ACC112 (cell line): ENCODE data around the gene EMILIN2.

Source experiments
- H2AFZ ChIP-seq: fragments of 200-600 bp; sonication (generic); one replicate; pipeline ENCODE4 v1.6.0; 2017; ENCODE audit warnings: antibody characterized with exemption, low read length; ENCODE audit not compliant: unreplicated experiment
- H3K27ac ChIP-seq: fragments of 200-600 bp; sonication (generic); 2 replicates; pipeline ENCODE4 v1.5.1; 2014; ENCODE audit warnings: low read depth, mild to moderate bottlenecking, antibody characterized with exemption, low read length, moderate library complexity
- H3K27me3 ChIP-seq: fragments of 200-600 bp; sonication (generic); 2 replicates; pipeline ENCODE4 v1.6.1; 2014; ENCODE audit warnings: mild to moderate bottlenecking, antibody characterized with exemption, low read length, moderate library complexity, mixed read lengths; ENCODE audit not compliant: insufficient read depth
- H3K36me3 ChIP-seq: fragments of 200-600 bp; sonication (generic); 2 replicates; pipeline ENCODE4 v1.6.1; 2016; ENCODE audit warnings: mild to moderate bottlenecking, antibody characterized with exemption, low read length, moderate library complexity, mixed read lengths; ENCODE audit not compliant: insufficient read depth
- H3K4me1 ChIP-seq: fragments of 200-600 bp; sonication (generic); one replicate; pipeline ENCODE4 v1.6.1; 2016; ENCODE audit warnings: low read length, mixed read lengths; ENCODE audit not compliant: insufficient read depth, unreplicated experiment, control insufficient read depth
- H3K4me3 ChIP-seq: fragments of 200-600 bp; sonication (generic); 2 replicates; pipeline ENCODE4 v1.5.1; 2014; ENCODE audit warnings: mild to moderate bottlenecking, low read depth, low read length
- H3K79me2 ChIP-seq: fragments of 200-600 bp; sonication (generic); one replicate; pipeline ENCODE4 v1.6.0; 2016; ENCODE audit warnings: low read length; ENCODE audit not compliant: control insufficient read depth, unreplicated experiment, insufficient read depth

The EMILIN2 gene

GRCh38 chr18:2927745-2928144 lies 80.9 kb downstream of the EMILIN2 start:
- no peaks in the 10 kb centered on the region for H3K27me3 ChIP-seq
- H3K4me1 ChIP-seq, result peaks cover 5% of the 10 kb centered on the region
- no peak overlapping the region for H3K4me3 ChIP-seq
- H3K27ac ChIP-seq, result no peak overlapping the region
- peaks cover 59% of the 10 kb centered on the region for H3K36me3 ChIP-seq
- no peak overlapping the region for H2AFZ ChIP-seq
- H3K79me2 ChIP-seq, result no peaks in the 10 kb centered on the region

- Histone ChIP-seq H3K27me3 (no peaks in the 10 kb centered on the region), H3K4me1 (peaks cover 26% of the 10 kb centered on the region), H3K4me3 (no peak overlapping the region), H2AFZ (no peak overlapping the region), H3K27ac (peak overlapping the region; percentile 6; the same call in 1 of the 2 replicates), H3K79me2 (no peaks in the 10 kb centered on the region), H3K36me3 (peaks cover 34% of the 10 kb centered on the region)
These were observed 85.7 kb downstream of the EMILIN2 start for GRCh38 chr18:2932247-2933181.

- Histone ChIP-seq H3K4me1 (peaks cover 26% of the 10 kb centered on the region), H3K36me3 (peaks cover 30% of the 10 kb centered on the region), H3K79me2 (no peaks in the 10 kb centered on the region), H3K4me3 (no peak overlapping the region), H3K27me3 (no peaks in the 10 kb centered on the region), H3K27ac (no peak overlapping the region), H2AFZ (no peak overlapping the region)
These were observed 87.2 kb downstream of the EMILIN2 start for GRCh38 chr18:2933995-2934394.

GRCh38 chr18:2935438-2936192 lies 88.8 kb downstream of the EMILIN2 start:
- H3K4me3 ChIP-seq, result no peak overlapping the region
- no peak overlapping the region for H2AFZ ChIP-seq
- peak overlapping the region; percentile 59 for H3K27ac ChIP-seq
- no peaks in the 10 kb centered on the region for H3K79me2 ChIP-seq
- H3K4me1 ChIP-seq, result peaks cover 26% of the 10 kb centered on the region
- H3K27me3 ChIP-seq, result no peaks in the 10 kb centered on the region
- peaks cover 18% of the 10 kb centered on the region for H3K36me3 ChIP-seq

- Histone ChIP-seq H2AFZ (no peak overlapping the region), H3K27me3 (no peaks in the 10 kb centered on the region), H3K4me3 (no peak overlapping the region), H3K36me3 (0 out of 2 replicates have a peak, but pooled peaks cover 4% of the 10 kb centered on the region), H3K4me1 (peaks cover 17% of the 10 kb centered on the region), H3K27ac (no peak overlapping the region), H3K79me2 (no peaks in the 10 kb centered on the region)
These were observed 92.5 kb downstream of the EMILIN2 start for GRCh38 chr18:2939317-2939716.

- H3K79me2 ChIP-seq, result no peaks in the 10 kb centered on the region
- peaks cover 4% of the 10 kb centered on the region for H3K4me1 ChIP-seq
- H3K27me3 ChIP-seq, result no peaks in the 10 kb centered on the region
- H3K4me3 ChIP-seq, result no peak overlapping the region
- no peak overlapping the region for H3K27ac ChIP-seq
- H2AFZ ChIP-seq, result no peak overlapping the region
- H3K36me3 ChIP-seq, result peaks cover 31% of the 10 kb centered on the region
These were observed 101.2 kb downstream of the EMILIN2 start for GRCh38 chr18:2948038-2948437.

GRCh38 chr18:2952605-2953004 lies 105.8 kb downstream of the EMILIN2 start:
- H3K79me2 ChIP-seq, result peaks cover 12% of the 10 kb centered on the region
- H3K36me3 ChIP-seq, result peaks cover 63% of the 10 kb centered on the region
- no peak overlapping the region for H2AFZ ChIP-seq
- H3K27ac ChIP-seq, result no peak overlapping the region
- H3K4me1 ChIP-seq, result peaks cover 12% of the 10 kb centered on the region
- no peak overlapping the region for H3K4me3 ChIP-seq
- no peaks in the 10 kb centered on the region for H3K27me3 ChIP-seq

GRCh38 chr18:2953935-2954653 lies 107.3 kb downstream of the EMILIN2 start:
- H3K27ac ChIP-seq, result no peak overlapping the region
- H3K4me1 ChIP-seq, result peaks cover 18% of the 10 kb centered on the region
- peaks cover 16% of the 10 kb centered on the region for H3K79me2 ChIP-seq
- H3K36me3 ChIP-seq, result peaks cover 52% of the 10 kb centered on the region
- no peaks in the 10 kb centered on the region for H3K27me3 ChIP-seq
- no peak overlapping the region for H3K4me3 ChIP-seq
- no peak overlapping the region for H2AFZ ChIP-seq

- Histone ChIP-seq H3K36me3 (peaks cover 52% of the 10 kb centered on the region), H3K27ac (no peak overlapping the region), H3K4me1 (peaks cover 27% of the 10 kb centered on the region)
These were observed 108.3 kb downstream of the EMILIN2 start for GRCh38 chr18:2954869-2955645.

GRCh38 chr18:2956056-2956455 lies 109.2 kb downstream of the EMILIN2 start:
- H3K4me3 ChIP-seq, result no peak overlapping the region
- H3K36me3 ChIP-seq, result peaks cover 49% of the 10 kb centered on the region
- H3K4me1 ChIP-seq, result peaks cover 34% of the 10 kb centered on the region

More at GRCh38 chr18:2954869-2955645, 108.3 kb downstream of the EMILIN2 start:
- H3K79me2 ChIP-seq, result peaks cover 20% of the 10 kb centered on the region
- H3K27me3 ChIP-seq, result no peaks in the 10 kb centered on the region
- H2AFZ ChIP-seq, result no peak overlapping the region
- no peak overlapping the region for H3K4me3 ChIP-seq

More at GRCh38 chr18:2956056-2956455, 109.2 kb downstream of the EMILIN2 start:
- H2AFZ ChIP-seq, result no peak overlapping the region
- peaks cover 29% of the 10 kb centered on the region for H3K79me2 ChIP-seq
- H3K27me3 ChIP-seq, result no peaks in the 10 kb centered on the region
- H3K27ac ChIP-seq, result no peak overlapping the region
